ENCODE results near the gene UFSP1.
"Not testable (repeated sequence)": the region's sequence is repeated elsewhere in the genome, so short reads cannot be mapped to it uniquely, and the experiment has no call there.

Gene UFSP1

GRCh38 chr7:100859856-100860255 lies 29.7 kb downstream of the UFSP1 start:
- DNase-seq (ENCODE audit: low read depth in 2 of 2) = no peak

DNA sequence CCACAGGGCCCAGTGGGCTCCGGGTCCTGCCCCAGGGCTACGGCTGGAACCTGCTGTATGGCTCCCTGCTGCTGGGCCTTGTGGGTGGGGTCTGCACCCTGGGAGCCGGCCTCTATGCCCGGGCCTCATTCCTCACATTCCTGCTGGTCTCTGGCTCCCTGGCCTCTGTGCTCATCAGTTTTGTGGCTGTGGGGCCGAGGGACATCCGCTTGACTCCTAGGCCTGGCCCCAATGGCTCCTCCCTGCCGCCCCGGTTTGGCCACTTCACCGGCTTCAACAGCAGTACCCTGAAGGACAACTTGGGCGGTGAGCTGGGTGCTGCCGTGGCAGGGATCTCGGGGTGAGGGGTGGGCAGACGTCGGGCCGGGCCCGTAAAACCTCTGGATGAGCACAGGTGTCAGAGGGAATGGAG lies 32.6 kb downstream of the UFSP1 start:
- DNase-seq (ENCODE audit: low read depth in 2 of 2) = no peak

GRCh38 chr7:100855515-100855914 lies 34.0 kb downstream of the UFSP1 start:
- no peak for DNase-seq (ENCODE audit: low read depth in 2 of 2)

DNA sequence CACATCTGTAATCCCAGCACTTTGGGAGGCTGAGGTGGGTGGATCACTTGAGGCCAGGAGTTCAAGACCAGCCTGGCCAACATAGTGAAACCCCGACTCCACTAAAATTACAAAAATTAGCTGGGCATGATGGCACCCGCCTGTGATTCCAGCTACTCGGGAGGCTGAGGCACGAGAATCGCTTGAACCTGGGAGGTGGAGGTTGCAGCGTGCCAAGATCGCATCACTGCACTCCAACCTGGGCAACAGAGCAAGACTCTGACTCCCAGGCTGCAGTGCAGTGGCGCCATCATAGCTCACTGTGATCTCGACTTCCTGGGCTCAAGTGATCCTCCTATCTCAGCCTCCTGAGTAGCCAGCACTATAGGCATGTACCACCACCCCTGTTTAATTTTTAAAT lies 34.6 kb downstream of the UFSP1 start:
- not testable (repeated sequence) for DNase-seq (ENCODE audit: low read depth in 2 of 2)

DNA sequence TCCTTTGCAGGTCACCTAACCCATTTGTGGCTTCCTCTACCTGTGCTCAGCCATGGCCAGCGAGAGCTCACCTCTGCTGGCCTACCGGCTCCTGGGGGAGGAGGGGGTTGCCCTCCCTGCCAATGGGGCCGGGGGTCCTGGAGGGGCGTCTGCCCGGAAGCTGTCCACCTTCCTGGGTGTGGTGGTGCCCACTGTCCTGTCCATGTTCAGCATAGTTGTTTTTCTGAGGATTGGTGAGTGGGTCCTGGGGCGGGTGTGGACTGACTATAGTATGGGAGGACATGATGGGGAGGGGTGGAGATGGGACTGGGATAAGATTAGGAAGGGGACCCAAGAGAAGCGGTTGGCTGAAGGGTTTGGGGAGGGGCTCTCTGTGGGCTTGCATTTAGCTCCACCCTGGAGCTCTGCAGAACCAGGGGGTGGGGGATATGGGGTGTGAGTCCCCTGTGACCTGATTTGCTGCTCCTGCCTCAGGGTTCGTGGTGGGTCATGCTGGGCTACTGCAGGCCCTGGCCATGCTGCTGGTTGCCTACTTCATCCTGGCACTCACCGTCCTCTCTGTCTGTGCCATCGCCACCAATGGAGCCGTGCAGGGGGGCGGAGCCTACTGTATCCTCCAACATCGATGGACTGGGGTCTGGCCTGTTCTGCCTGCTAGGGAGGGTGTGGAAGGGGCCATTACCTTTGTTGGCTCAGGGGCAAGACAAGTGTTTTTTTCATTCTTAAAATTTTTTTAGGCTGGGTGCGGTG lies 35.2 kb downstream of the UFSP1 start:
- DNase-seq (ENCODE audit: low read depth in 2 of 2) = no peak

DNA sequence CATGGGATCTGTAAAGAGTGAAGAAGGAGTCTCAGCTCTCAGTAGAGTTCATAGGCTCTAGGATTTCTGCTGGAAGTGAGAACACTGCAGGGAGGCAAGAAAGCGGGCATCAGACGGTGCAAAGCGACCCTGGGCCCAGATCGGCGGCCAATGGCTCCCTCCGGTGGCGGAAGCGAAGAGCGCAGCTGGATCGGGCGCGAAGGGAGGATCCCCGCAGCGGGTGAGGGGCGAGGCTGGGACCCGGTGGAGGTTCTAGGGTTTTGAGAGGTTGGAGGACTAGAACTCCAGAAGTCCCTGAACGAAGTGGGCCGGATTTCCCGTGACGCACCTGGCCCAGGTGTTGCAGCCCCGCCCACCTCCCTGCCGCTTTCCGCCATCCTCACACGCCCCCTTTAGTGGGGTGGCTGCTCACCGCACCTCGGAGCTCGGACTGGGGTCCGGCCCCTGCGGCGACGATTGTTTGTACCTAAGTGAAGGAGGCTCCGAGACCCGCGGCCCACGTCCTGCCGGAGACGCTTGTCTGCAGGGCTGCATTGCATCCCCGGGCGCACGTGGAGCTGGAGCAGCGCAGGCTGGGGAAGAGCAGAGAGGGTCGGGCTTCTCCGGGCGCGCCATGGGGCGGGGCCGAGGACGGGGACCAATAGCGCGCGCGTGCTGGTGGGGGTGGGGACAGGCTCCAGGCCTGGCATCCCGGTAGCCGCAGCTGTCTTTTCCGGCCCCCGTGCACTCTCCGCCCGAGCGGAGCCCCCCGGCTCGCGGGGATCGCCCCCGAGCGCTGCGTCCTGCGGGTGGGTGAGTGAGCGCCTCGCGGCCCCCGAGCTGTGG lies 37.3 kb downstream of the UFSP1 start, which contains the start of gene SLC12A9:
TSS of gene SLC12A9 (plus strand) at position 666 of the 825 bp plus-strand sequence. CDS start 1,485 bp downstream, outside the sequence.
- DNase-seq (ENCODE audit: low read depth in 2 of 2) = peak; percentile 74 to 85

- DNase-seq (ENCODE audit: low read depth in 2 of 2) = no peak
Observed at GRCh38 chr7:100847360-100847759, 42.2 kb downstream of the UFSP1 start.

DNA sequence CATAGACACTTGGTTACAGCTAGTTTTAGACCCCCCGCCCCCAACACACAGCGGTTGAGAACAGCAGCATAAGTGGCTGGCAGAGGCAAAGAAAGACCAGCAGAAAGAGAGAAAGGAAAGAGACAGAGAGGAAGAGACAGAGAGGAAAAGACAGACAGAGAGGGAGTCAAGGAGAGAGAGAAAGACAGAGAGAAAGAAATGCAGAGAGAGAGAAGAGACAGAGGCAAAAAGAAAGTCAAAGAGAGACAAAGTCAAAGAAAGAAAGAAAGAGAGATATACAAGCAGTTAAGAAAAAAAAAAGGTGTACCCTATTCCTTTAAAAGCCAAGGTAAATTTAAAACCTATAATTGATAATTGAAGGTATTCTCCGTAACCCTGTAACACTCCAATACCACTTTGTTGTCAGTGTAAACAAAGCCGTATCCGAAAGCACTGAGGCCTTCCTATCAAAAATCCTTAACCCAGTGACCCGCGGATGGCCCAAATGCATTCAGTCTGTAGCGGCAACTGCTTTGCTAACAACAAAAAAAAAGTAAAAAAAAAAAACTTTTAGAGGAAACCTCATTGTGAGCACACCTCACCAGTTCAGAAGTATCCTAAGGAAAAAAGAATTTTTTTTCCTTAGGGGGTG lies 48.9 kb downstream of the UFSP1 start:
- DNase-seq (ENCODE audit: low read depth in 2 of 2) = no peak

GRCh38 chr7:100839361-100839760 lies 50.2 kb downstream of the UFSP1 start:
- no peak for DNase-seq (ENCODE audit: low read depth in 2 of 2)
